ENCODE results near the gene MZT2B. TPM values are rescaled to one million over a fixed set of nuclear protein-coding genes. Genes with fewer than 3 reads are reported as not detected.
"Not testable (repeated sequence)": the region's sequence is repeated elsewhere in the genome, so short reads cannot be mapped to it uniquely, and the experiment has no call there.

The MZT2B gene
- total and polyA plus RNA-seq, 2 of the 4 experiments (the other 2 are of a cell fraction) = 24.9 to 115 TPM

GRCh38 chr2:130174866-130175265, 7.2 kb upstream of the MZT2B start:
- ATAC-seq (ENCODE audit: low read depth) = peak; percentile 32; the same call in 1 of the 2 replicates

DNA sequence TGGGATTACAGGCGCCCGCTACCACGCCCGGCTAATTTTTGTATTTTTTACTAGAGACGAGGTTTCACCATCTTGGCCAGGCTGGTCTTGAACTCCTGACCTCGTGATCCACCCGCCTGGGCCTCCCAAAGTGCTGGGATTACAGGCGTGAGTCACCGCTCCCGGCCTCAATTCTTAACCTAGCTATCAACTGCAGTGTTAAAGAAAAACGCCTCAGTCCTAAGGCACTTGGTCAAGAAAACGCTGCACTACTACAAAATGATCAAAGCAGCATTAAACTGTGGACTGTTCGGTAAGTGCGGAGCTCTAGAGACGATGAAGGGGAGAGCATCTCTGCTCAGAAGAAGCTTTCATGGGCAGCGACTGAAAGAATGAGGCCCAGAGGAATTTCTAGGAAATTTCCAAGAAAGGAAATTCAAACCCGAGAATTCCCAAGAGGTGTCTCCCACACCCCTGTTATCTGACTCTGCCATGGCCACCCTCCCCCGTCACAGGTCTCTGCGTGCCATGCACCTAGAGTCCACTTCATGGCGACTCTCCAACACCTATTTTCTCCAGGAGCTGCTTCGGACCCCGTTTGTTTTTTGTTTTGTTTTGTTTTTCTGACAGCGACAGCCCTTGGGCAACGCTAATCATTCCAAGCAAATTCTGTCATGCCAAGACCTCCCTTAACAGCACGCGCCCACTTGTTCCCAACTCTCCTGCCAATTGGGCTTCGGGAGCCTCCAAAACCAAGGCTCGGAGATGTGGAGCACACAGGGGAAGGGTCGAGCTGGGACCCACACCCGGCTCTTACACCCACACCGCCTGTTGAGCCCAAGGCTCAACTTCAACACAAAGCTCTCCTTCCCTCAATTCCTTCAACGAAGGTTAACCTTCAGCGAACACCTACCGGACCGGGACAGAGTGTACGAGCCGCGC, 1.4 kb upstream of the MZT2B start:
- H2AK9ac ChIP-seq (replicated peaks; ENCODE audit: low read depth, low read length, poor library complexity) = peak overlapping the region; percentile 87
- in situ Hi-C loops (cut with MboI; ENCODE audit: low sequenced_read_pairs) = loop anchor here (5.0 kb wide), 1 partner anchor 152 kb away; no protein-coding TSS in a partner anchor
- DNase-seq; H3K36me3 ChIP-seq (ENCODE audit: control insufficient read depth, insufficient read depth, low read length); H3K14ac ChIP-seq (replicated peaks; ENCODE audit: low read depth, low read length); BruUV-seq (replicated peaks); H2BK20ac ChIP-seq (ENCODE audit: low read depth, low read length); ATAC-seq (ENCODE audit: low read depth); H2BK120ac ChIP-seq (ENCODE audit: low read depth, low read length); H2BK15ac ChIP-seq (ENCODE audit: low read depth, low read length); H3K9me1 ChIP-seq (ENCODE audit: insufficient read depth, low read length); H3K4me1 ChIP-seq (ENCODE audit: control insufficient read depth, insufficient read depth, low read length); H3K9me3 ChIP-seq (ENCODE audit: control insufficient read depth, insufficient read depth, low read length); H3K56ac ChIP-seq (ENCODE audit: extremely low read depth, insufficient read depth, low read length); H3K18ac ChIP-seq (ENCODE audit: low read depth, low read length); dilution Hi-C loops (cut with HindIII; ENCODE audit: low sequenced_read_pairs, unreplicated experiment); H4K20me1 ChIP-seq (ENCODE audit: insufficient read depth, low read length); H3K27me3 ChIP-seq (ENCODE audit: control insufficient read depth, insufficient read depth, low read length): not testable (repeated sequence)
- intact Hi-C loops (cut with micrococcal nuclease) = loop anchor here (1.0 kb wide), 1 partner anchor 152 kb away; no protein-coding TSS in a partner anchor
- peak overlapping the region; percentile 41 to 90; a peak in 3 of 4 replicates for H4K8ac ChIP-seq (ENCODE audit: low read depth in 2 of 2, low read length in 2 of 2)
- POLR2A ChIA-PET (ENCODE audit: unreplicated experiment) = interaction anchor here (0.6 kb wide), 1 partner anchor 70 kb away, joined by 3 read pairs; no protein-coding TSS in a partner anchor
- H3K4ac ChIP-seq (ENCODE audit: low read depth, low read length) = peak overlapping the region; percentile 92
- CTCF ChIA-PET = interaction anchor here (0.6 to 0.8 kb wide), 2 partner anchors 15 to 150 kb away, joined by 3 to 4 read pairs; no protein-coding TSS in a partner anchor
- peak overlapping the region; percentile 21 for H2BK5ac ChIP-seq (ENCODE audit: low read depth, low read length, poor library complexity, severe bottlenecking)
- peak overlapping the region; percentile 91; the same call in 1 of the 2 replicates for H2AK5ac ChIP-seq (ENCODE audit: low read depth, low read length)
- peak overlapping the region; percentile 75 for H3K27ac ChIP-seq (ENCODE audit: insufficient read depth, low read length)
- H3K23ac ChIP-seq (ENCODE audit: low read depth, low read length) = peak overlapping the region; percentile 64; the same call in 1 of the 2 replicates
- peak overlapping the region; percentile 94 for H3K9ac ChIP-seq (ENCODE audit: low read depth, low read length)
- WGBS, 2 experiments (ENCODE audit: extremely low coverage in 2 of 2, insufficient read length in 1 of 2) = 15% methylated on average over 14 of the region's 38 CpGs; no CpG with 5 or more reads in 1 of the 2 experiments
- peak overlapping the region; percentile 99 for H3K4me3 ChIP-seq (ENCODE audit: insufficient read depth, low read depth, low read length)
- H3K79me1 ChIP-seq (ENCODE audit: low read depth in 1 of 2, low read length in 2 of 2) = peaks cover 5 to 26% of the 10 kb centered on the region in 2 experiments
- H2AFZ ChIP-seq (replicated peaks; ENCODE audit: low read length, poor library complexity) = peak overlapping the region; percentile 100
- peak overlapping the region; percentile 98 for H4K5ac ChIP-seq (ENCODE audit: low read depth, low read length)
- H3K4me2 ChIP-seq (ENCODE audit: low read depth, low read length) = peak overlapping the region; percentile 88
- H4K91ac ChIP-seq (ENCODE audit: insufficient read depth, low read depth, low read length) = peak overlapping the region; percentile 93

More at GRCh38 chr2:130174866-130175265, 7.2 kb upstream of the MZT2B start:
- H3K56ac ChIP-seq (ENCODE audit: extremely low read depth, insufficient read depth, low read length); H2AK9ac ChIP-seq (replicated peaks; ENCODE audit: low read depth, low read length, poor library complexity); H4K5ac ChIP-seq (ENCODE audit: low read depth, low read length); H3K23ac ChIP-seq (ENCODE audit: low read depth, low read length); POLR2A ChIA-PET (ENCODE audit: unreplicated experiment); H3K27me3 ChIP-seq (ENCODE audit: control insufficient read depth, insufficient read depth, low read length); H2AFZ ChIP-seq (replicated peaks; ENCODE audit: low read length, poor library complexity); H2BK15ac ChIP-seq (ENCODE audit: low read depth, low read length); H2BK5ac ChIP-seq (ENCODE audit: low read depth, low read length, poor library complexity, severe bottlenecking); H3K14ac ChIP-seq (replicated peaks; ENCODE audit: low read depth, low read length); H2BK20ac ChIP-seq (ENCODE audit: low read depth, low read length); H3K18ac ChIP-seq (ENCODE audit: low read depth, low read length); H3K9me1 ChIP-seq (ENCODE audit: insufficient read depth, low read length); CTCF ChIA-PET; dilution Hi-C loops (cut with HindIII; ENCODE audit: low sequenced_read_pairs, unreplicated experiment); H3K9ac ChIP-seq (ENCODE audit: low read depth, low read length); H3K4me1 ChIP-seq (ENCODE audit: control insufficient read depth, insufficient read depth, low read length); H4K20me1 ChIP-seq (ENCODE audit: insufficient read depth, low read length); H3K4me3 ChIP-seq (ENCODE audit: insufficient read depth, low read depth, low read length); intact Hi-C loops (cut with micrococcal nuclease); H2AK5ac ChIP-seq (ENCODE audit: low read depth, low read length); H3K9me3 ChIP-seq (ENCODE audit: control insufficient read depth, insufficient read depth, low read length); BruUV-seq (replicated peaks); H4K91ac ChIP-seq (ENCODE audit: insufficient read depth, low read depth, low read length); H3K27ac ChIP-seq (ENCODE audit: insufficient read depth, low read length); H2BK120ac ChIP-seq (ENCODE audit: low read depth, low read length); DNase-seq; H3K4me2 ChIP-seq (ENCODE audit: low read depth, low read length); H4K8ac ChIP-seq (ENCODE audit: low read depth in 2 of 2, low read length in 2 of 2); H3K4ac ChIP-seq (ENCODE audit: low read depth, low read length): not testable (repeated sequence)
- H3K36me3 ChIP-seq (ENCODE audit: control insufficient read depth, insufficient read depth, low read length) = peaks cover 27% of the 10 kb centered on the region
- WGBS, 2 experiments (ENCODE audit: extremely low coverage in 2 of 2, insufficient read length in 1 of 2) = 90% methylated on average over 2 of the region's 5 CpGs; no CpG with 5 or more reads in 1 of the 2 experiments
- in situ Hi-C loops (cut with MboI; ENCODE audit: low sequenced_read_pairs) = loop anchor here (25.0 kb wide), 1 partner anchor 1337 kb away; no protein-coding TSS in a partner anchor
- peaks cover 6 to 15% of the 10 kb centered on the region in 2 experiments; a peak in 3 of 4 replicates for H3K79me1 ChIP-seq (ENCODE audit: low read depth in 1 of 2, low read length in 2 of 2)

Measured in IMR-90 (cell line).